GM12892 (cell line): Measurements from ENCODE around the gene IFNGR1.

Source experiments
- POLR2A ChIP-seq: IDR thresholded peaks from 2 replicates; pipeline ENCODE4 v1.6.1; 2011; ENCODE audit warnings: low read depth, low read length, control low read depth
- POLR2AphosphoS5 ChIP-seq: IDR thresholded peaks from 2 replicates; pipeline ENCODE4 v1.6.1; 2011; ENCODE audit warnings: low read depth, low read length, control low read depth

DNA sequence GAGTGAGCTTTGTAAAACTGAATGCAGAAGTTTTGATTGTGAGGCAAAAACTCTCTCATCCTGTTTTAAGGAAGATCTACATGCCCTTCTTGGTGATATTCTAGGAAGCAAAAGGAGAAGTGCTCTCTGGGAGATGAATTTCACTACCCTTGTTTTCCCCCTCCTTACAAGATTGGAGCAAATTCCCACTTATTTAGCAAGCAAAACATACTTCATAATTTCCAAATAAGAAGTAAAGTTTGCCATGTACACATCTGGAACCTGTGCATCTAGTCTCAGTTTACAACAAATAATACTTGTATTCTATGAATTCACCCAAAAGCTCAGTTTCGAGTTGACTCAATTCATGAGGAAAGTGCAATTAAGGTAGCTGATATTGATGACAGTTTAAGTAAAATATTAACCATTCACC, 27.6 kb upstream of the IFNGR1 start:
- no peak for TF ChIP-seq POLR2AphosphoS5
- no peak for TF ChIP-seq POLR2A
